ENCODE measurements around the gene PCDHGA1. TPM values are rescaled to one million over a fixed set of nuclear protein-coding genes. Genes with fewer than 3 reads are reported as not detected.

The PCDHGA1 gene
- total RNA-seq, 1 experiment from 2014 or later: 0.63 TPM

- no peaks in the 10 kb centered on the region for H3K23me2 ChIP-seq (ENCODE audit: insufficient read length, low read depth, low read length, poor library complexity, severe bottlenecking)
- no peak for DNase-seq
- H3K79me2 ChIP-seq (ENCODE audit: insufficient read depth, low read length): no peaks in the 10 kb centered on the region
- H4K20me1 ChIP-seq (ENCODE audit: control insufficient read depth, insufficient read depth, insufficient read length): no peaks in the 10 kb centered on the region
- Mint-ChIP-seq H3K4me3 (no peak overlapping the region), H3K27me3 (ENCODE audit: low read depth) (no peaks in the 10 kb centered on the region; the same call in 1 of the 2 replicates), H3K27ac (no peak overlapping the region), H3K9me3 (no peaks in the 10 kb centered on the region), H3K36me3 (ENCODE audit: insufficient read depth in 1 of 3, low read depth in 3 of 3) (peaks cover 24 to 41% (median 41%) of the 10 kb centered on the region in 3 experiments; a peak in 6 of 7 replicates), H3K4me1 (peaks cover 16 to 20% of the 10 kb centered on the region in 2 experiments)
- H3K56ac ChIP-seq (ENCODE audit: insufficient read length, low read depth, low read length): no peak overlapping the region
- H3K4me1 ChIP-seq (ENCODE audit: insufficient read depth, low read length): no peaks in the 10 kb centered on the region; the same call in none of the 2 replicates
- no peak overlapping the region for H2BK12ac ChIP-seq (ENCODE audit: insufficient read length, low read depth, low read length)
- no peaks in the 10 kb centered on the region for H3K27me3 ChIP-seq (ENCODE audit: insufficient read depth, low read length)
- H2AFZ ChIP-seq (ENCODE audit: low read length): no peak overlapping the region
- H4K91ac ChIP-seq (ENCODE audit: insufficient read length, low read depth, low read length): no peak overlapping the region
- no peak overlapping the region for H3K4ac ChIP-seq (ENCODE audit: low read depth, low read length)
- no peak overlapping the region for H2BK20ac ChIP-seq (ENCODE audit: low read depth, low read length, poor library complexity, severe bottlenecking)
- no peak overlapping the region for H4K5ac ChIP-seq (ENCODE audit: insufficient read length, low read depth, low read length)
- no peak overlapping the region for H4K8ac ChIP-seq (replicated peaks; ENCODE audit: insufficient read length, low read depth, low read length)
- H3T11ph ChIP-seq (ENCODE audit: low read length): no peak overlapping the region
- H3K18ac ChIP-seq (ENCODE audit: insufficient read length, low read depth, low read length): no peak overlapping the region
- no peak overlapping the region for H2BK5ac ChIP-seq (ENCODE audit: insufficient read length, low read length)
- no peak overlapping the region for H3K14ac ChIP-seq (ENCODE audit: insufficient read depth, low read length)
- no peak for TF ChIP-seq CTCF (conservative IDR thresholded peaks at IDR 0.05)
- no peak overlapping the region for H3K23ac ChIP-seq (ENCODE audit: insufficient read length, low read depth, low read length)
- no peak overlapping the region for H3K9ac ChIP-seq (ENCODE audit: extremely low read depth, insufficient read length, low read length)
- no peaks in the 10 kb centered on the region for H3K9me3 ChIP-seq (ENCODE audit: control insufficient read depth, low read depth, low read length)
- H3K27ac ChIP-seq (ENCODE audit: insufficient read length, low read depth, low read length): no peak overlapping the region
- no peak overlapping the region for H3K4me2 ChIP-seq (ENCODE audit: insufficient read depth, insufficient read length, low read length)
- WGBS (ENCODE audit: extremely low coverage, insufficient read length, low lambda C conversion rate): no CpG with 5 or more reads among the region's 11 CpGs
- H2BK15ac ChIP-seq (ENCODE audit: low read depth, low read length): no peak overlapping the region
- no peak overlapping the region for H2AK5ac ChIP-seq (ENCODE audit: insufficient read length, low read length)
- H2BK120ac ChIP-seq (ENCODE audit: low read depth, low read length, poor library complexity, severe bottlenecking): no peak overlapping the region
- H3K79me1 ChIP-seq (ENCODE audit: insufficient read depth, low read depth, low read length, poor library complexity, severe bottlenecking): peaks cover 2% of the 10 kb centered on the region
Observed at GRCh38 chr5:141528291-141528984, 198.1 kb downstream of the PCDHGA1 start.
